RPMI8226 (cell line): Measurements from ENCODE around the gene PTGS2.
"Not testable (repeated sequence)": the region's sequence is repeated elsewhere in the genome, so short reads cannot be mapped to it uniquely, and the experiment has no call there.

Experiments used
- DNase-seq: peaks from one replicate; pipeline ENCODE4 v3.0.0-alpha.2; 2015

Gene PTGS2

DNA sequence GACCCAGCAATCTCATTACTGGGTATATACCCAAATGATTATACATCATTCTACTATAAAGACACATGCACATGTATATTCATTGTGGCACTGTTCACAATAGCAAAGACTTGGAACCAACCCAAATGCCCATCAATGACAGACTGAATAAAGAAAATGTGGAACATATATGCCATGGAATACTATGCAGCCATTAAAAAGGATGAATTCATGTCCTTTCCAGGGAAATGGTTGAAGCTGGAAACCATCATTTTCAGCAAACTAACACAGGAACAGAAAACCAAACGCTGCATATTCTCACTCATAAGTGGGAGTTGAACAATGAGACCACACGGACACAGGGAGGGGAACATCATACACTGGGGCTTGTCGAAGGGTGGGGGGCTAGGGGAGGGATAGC is 10.4 kb downstream of the PTGS2 start:
- not testable (repeated sequence) for DNase-seq

DNA sequence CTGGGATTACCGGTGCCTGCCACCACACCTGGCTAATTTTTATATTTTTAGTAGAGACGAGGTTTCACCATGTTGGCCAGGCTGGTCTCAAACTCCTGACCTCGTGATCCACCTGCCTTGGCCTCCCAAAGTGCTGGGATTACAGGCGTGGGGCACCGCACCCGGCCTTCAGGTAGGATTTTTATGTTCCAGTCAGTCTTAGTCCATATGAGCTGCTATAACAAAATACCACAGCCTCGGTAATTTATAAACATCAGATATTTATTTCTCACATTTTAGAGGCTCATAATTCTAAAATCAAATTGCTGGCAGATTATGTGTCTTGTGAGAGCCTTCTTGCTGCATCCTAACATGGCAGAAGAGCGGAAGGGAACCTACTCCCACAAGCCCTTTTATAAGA is 16.0 kb downstream of the PTGS2 start:
- not testable (repeated sequence) for DNase-seq

DNA sequence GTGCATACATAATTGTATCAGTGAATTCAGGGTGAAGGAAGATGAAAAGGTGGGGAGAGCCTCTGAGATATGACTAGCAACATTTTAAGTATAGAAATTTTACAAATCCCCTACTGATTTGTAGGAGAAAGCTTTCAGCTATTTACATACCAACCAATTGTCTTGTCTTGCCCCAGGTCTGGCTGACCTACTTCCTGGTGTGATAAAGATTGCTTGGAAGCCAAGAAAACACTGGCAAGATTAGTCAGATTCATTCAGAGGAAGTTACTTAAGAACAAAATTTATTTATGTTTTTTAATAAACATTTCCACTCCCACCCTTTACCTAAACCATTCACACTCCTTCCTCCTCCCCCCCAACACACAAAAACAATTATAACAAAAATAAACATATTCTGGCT is 17.5 kb downstream of the PTGS2 start:
- no peak for DNase-seq

DNA sequence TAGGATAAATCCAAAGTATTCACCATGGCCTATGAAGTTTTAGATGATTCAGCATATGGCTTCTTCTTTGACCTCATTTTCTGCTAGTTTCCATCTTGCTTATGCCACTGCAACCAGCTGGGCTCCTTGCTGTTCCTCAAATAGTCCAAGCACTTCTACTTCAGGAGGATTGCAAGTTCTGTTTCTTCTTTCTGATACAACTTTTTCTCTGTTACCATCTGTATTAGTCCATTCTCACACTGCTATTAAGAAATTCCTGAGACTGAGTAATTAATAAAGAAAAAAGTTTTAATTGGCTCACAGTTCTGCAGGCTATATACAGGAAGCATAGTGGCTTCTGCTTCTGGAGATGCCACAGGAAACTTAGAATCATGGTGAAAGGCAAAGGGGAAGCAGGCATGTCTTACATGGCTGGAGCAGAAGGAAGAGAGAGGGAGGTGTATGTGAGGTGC is 20.3 kb downstream of the PTGS2 start:
- DNase-seq: no peak

DNA sequence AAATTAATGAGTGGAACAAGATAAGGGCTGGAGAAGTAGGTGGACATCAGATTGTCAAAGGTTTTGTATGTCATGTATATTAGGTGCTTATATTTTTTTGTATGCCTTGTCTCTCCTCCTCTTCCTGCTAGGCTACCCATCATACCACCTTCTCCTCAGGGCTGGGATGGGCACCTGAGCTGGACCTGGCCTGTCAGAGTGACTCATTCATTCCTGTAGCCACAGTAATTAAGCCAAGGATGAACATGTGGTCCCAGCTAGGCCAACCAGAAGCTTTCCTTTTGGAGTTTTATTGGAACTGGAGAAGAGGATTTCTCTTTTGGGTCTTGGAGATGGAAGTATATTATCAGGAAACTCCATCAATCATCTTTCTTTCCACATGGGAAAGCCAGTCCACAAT is 21.2 kb downstream of the PTGS2 start:
- no peak for DNase-seq

DNA sequence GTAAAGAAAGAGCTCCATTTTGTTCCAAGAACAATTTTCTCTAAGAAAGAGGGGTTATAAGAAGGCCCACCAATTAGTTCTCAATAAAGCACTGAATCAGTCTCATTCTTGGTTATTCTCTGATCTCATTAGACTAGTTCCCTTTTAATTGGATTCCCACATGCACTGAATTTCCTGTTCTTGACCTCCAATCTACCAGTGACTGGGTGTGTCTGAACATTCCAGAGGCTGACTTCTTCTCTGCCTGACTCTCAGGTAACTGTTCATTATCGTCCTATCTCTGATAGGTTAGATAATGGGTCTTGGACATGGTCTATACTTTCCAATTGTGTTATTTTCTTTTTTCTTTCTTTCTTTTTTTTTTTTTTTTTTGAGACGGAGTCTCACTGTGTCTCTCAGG is 22.7 kb downstream of the PTGS2 start:
- no peak for DNase-seq

DNA sequence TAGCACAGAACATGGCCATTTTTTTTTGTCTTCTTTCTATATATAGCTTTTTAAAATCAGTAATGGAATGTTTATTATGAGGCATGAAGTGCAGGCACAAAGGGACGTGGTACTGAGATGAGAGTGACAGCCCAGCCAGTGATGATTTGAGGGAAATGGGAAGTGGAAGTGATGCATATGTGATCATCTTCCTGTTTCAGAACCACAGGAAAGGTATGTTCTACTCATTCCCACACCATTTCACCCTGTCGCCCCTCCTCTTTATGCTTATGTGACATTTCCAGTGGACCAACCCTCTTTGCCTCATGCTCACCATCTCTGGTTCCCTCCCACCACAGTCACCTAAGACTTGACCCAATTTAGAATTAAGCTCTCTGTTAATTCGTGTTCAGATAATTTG is 24.3 kb downstream of the PTGS2 start:
- DNase-seq: no peak

DNA sequence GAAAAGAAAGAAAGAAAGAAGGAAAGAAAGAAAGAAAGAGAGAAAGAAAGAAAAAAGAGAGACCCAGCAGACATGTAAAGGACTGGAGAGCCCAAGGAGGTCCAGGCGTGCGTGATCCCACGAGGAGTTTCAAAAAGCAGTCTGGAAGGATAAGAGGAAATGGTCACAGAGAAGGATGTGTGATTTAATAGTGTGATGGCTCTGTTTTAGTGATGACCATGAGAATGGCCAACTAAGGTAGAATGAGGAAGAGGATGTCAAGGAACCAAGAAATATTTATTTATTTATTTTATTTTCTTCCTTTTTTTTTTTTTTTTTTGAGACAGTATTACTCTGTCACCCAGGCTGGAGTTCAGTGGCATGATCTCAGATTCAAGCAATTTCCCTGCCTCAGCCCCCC is 25.5 kb downstream of the PTGS2 start:
- DNase-seq: no peak

DNA sequence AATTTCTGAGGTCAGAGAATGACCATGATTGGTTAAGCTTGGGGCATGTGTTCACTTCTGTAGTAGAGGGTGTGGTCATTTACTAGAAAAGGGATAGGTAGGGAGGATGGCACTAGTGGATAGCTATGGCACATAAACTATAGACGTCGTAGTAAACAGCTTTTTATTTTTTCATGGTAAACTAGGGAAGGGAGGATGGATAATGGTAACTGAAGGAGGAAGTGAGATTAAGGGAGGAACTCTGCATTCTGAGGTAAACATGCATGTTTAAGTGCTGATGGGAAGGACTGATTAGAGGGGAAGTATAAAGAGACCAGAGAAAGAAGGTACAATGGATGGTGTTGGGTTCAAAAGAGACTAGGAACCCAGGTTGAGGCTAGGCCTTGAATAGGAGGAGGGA is 26.9 kb downstream of the PTGS2 start:
- DNase-seq: no peak

DNA sequence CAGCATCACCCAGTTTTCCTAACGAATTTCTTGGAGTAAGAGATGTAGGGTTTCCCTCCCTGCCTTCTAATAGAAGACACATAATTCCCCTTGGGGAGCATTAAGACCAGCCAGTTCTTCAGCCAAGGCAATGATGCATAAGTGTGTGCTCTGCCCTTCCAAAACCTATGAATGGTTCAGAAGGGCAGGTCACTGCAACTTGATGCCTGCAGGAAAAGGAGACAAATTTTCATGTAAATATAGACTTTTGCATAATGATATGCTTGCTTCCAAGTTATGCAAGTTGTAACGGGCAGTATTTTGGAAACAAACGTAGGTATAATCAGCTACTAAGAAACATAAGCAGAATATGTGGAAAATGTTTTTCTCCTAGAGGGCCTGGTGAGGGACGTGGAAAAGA is 31.6 kb downstream of the PTGS2 start:
- no peak for DNase-seq

DNA sequence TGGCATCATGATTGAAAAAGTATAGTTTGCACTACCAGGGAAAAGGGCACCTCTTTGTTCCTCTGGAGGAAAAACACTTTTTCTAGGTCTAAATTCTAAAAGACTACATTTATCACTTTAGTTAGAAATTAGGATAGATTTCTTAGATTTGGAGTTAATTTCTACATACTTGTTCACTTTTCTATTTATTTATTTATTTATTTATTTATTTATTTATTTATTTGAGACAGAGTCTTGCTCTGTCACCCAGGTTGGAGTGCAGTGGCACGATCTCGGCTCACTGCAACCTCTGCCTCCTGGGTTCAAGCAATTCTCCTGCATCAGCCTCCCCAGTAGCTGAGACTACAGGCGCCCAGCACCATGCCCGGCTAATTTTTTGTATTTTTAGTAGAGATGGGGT is 32.2 kb downstream of the PTGS2 start:
- DNase-seq: not testable (repeated sequence)

DNA sequence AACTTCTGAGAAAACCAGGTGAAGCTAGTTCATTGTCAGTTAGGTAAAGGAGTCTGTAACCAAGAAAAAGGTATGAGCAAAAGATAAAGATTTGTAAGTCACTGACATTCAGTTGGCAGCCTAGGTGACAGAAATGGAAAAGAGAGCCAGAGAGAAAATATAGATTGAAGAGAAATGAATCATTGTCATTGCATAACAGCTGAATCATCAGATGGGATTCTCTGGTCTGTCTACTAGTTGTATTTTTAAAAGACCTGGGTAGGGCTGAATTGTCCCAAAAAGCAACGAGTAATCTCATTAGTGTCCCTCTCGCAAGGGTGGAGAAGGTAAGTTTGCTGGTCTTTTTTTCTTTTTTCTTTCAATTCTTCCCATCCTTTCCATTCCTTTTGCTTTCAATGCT is 36.6 kb downstream of the PTGS2 start:
- no peak for DNase-seq

DNA sequence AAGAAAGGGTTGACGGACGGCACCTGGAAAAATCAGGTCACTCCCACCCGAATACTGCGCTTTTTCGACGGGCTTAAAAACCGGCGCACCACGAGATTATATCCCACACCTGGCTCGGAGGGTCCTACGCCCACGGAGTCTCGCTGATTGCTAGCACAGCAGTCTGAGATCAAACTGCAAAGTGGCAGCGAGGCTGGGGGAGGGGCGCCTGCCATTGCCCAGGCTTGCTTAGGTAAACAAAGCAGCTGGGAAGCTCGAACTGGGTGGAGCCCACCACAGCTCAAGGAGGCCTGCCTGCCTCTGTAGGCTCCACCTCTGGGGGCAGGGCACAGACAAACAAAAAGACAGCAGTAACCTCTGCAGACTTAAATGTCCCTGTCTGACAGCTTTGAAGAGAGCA is 42.7 kb downstream of the PTGS2 start:
- not testable (repeated sequence) for DNase-seq

DNA sequence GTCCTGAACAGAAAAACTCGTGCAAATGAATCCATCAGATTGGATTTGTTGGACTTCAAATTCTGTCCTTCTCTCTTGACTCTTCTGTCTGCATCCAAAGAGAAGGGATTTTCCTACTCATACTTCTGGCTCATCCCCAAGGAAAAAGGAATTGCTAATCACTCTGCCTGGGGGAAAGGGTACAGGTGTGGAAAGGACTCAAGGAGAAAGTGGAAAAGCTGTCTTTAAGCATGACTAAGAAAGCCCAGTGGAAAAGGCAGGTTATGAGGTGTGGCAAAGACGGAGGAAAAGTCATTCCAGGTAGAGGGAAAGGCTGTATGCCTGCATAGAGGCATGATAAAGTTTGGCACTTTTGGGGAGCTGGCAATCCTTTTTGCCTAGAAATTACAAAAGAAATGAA is 43.4 kb downstream of the PTGS2 start:
- no peak for DNase-seq

DNA sequence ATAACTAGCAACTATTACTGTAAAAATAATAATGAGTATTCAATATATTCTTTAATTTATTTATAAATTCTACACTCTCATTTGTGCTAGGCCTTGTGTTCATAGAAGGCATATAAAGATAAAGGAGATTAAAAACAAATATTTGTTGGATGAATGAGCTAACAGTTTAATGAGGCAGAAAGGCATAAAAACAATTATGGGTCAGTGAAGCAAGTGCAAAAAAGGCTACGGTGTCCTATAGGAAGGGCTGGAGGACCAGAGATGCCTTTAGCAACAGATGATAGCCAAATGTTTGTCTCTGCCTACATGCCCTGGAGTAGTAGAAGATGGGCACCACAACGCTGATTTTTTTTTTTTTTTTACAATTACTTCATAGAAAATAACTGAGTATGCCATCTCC is 45.7 kb downstream of the PTGS2 start:
- no peak for DNase-seq

DNA sequence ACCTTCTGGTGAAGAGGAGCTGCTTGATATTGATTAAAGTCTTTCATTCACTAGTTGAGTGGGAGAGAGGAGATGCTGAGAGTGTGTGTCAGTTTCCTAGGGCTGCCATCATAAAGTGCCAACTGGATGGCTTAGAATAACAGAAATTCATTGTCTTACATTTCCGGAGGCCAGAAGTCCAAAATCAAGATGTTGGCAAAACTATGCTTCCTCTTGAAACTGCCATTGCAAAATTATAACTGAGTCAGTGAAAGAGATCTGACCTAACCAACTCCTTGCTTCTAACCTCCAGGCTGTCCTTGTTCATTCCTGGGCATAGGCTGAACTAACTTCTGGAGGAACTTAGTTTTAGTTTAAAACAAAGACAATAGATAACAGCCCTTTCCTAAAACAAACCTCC is 47.1 kb downstream of the PTGS2 start:
- no peak for DNase-seq

DNA sequence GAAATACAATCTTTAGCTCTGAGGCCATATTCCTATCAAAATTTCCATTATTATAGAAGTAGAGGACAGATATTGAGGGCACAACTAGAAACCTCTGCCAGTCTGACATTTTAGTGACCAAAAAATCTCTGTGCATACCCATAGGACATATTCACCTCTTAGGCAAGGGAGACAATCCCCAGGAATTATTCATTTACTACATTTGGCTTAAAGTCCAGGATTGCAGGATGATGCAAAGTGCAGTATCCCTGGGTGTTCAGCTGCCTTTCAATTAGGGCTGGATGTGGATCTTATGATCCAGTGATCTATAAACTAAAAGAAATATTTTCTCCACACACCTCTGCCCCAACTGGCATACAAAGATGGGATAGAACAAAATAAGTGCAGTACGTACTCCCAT is 50.9 kb downstream of the PTGS2 start:
- no peak for DNase-seq

DNA sequence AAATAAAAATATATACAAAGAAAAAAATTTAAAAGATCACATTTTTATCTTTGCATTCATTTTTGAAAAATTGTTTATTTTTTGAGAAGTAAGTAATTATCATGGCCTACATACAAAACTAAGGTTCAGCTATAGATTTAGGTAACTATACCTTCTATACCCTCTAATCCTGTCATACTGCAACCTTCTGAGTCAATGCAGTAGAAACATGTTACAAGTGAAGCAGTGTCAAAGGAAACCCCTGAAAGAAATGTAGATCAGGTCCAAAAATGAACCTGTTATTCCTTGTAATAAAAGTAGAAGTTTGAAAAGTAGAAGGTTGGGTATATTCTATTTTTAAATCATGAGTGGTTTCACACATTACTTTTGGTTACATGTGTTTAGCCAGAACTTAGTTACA is 51.3 kb downstream of the PTGS2 start:
- no peak for DNase-seq

DNA sequence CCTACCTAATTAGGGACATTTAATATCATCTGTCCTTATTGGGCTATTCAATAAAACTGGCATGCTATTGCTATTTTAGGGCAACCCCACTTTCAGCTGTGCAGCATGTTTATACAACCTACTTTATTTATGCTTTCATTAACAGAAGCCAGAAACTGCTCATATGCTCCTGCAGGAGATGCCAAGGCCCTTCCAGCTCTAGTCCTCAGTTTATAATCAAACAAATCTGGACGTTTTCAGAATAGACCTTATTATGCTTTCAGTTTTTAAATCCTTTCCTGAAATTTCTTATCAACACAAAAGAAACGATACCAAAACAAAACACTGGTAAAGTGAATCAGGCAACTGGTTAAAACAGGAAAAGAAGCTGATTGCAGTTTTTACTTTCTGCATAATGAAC is 53.2 kb downstream of the PTGS2 start:
- no peak for DNase-seq

DNA sequence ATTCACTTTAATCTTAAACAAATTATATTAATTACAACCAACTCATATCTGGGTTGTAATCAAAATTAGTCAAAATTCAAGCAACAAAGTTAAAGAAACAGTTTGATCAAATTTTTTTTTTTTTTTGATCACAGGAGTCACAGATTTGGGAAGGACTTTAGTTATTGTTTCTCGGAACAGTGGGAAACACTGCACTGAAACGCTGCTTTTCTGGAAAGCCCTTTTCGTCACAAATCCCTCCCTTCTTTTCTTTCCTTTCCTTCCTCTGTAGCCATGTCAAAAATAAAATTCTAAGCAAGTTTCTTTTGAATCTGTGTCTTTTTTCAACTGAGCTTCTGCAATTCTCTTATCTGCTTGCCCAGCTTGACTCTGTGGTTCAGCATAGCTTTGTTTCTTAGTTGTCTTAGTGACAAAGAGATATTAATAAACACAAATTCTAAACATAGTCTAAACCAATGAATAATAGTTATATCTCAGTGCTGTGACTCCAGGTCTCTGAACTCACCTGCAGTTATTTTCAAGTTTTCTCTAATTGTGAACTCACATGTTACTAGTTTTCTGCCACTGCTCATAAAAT is 53.8 kb downstream of the PTGS2 start:
- no peak for DNase-seq

DNA sequence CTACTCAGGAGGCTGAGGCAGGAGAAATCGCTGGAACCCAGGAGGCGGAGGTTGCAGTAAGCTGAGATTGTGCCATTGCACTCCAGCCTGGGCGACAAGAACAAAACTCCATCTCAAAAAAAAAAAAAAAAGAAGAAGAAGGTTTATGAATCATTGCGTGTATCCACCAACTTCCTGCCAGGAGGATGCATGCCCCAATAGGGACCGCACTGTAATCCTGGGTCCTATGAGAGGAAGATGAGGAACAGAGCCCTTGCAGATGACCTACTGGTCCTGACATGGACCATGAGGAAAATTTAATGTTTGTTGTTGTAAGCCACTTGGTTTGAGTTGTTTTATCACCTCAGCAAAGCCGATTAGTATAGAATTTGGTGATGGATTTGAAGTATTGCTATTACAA is 56.7 kb downstream of the PTGS2 start:
- DNase-seq: no peak
